ENCODE results near the gene GALNS.

Gene GALNS

DNA sequence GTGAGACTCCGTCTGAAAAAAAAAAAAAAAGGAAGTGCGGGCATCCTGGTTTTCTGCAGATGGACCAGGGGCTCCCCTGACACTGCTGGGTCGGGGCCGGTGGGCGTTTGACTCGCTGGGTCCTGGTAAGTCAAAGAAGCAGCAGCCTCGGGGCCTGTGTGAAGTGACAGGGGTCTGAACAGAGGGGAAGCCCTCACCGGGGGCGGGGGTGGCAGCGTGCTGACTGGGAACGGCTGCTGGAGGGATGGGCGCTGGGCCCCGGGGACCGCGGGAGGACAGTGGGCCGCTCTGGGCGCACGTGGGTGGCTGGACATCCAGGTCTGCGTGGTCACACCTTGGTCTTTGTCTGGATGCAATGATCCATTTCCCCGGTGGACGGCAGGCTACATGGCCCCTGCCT, 8.2 kb downstream of the GALNS start:
- H3K9ac ChIP-seq (ENCODE audit: low read depth, low read length) = no peak overlapping the region
- no peaks in the 10 kb centered on the region for H3K27me3 ChIP-seq (ENCODE audit: control insufficient read depth, insufficient read depth, low read length)
- no peaks in the 10 kb centered on the region for H3K9me3 ChIP-seq (replicated peaks; ENCODE audit: low read length)
- H3K4me3 ChIP-seq (ENCODE audit: low read length) = no peak overlapping the region
- H3K36me3 ChIP-seq (ENCODE audit: insufficient read depth, low read length) = no peaks in the 10 kb centered on the region
- no peak overlapping the region for H3K4me2 ChIP-seq (ENCODE audit: low read length)
- no peaks in the 10 kb centered on the region for H3K4me1 ChIP-seq (ENCODE audit: control insufficient read depth, insufficient read depth, low read length)

DNA sequence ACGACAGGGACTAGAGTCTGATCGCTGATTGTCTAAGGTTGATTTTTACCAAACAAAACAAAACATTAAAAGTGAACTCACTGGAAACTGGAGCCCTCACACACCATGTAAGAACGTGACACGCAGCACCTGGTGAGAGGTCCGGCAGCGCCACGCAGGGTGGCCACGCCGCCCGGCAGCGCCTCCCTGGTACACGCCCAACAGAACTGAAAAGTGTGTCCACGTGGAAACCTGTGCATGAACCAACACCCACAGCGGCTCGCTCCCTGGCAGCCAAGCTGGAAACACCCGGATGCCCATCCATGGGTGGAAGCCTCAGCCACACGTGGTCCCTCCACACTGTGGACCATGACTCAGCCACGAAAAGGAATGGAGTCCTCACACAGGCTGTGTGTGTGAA, 9.1 kb downstream of the GALNS start:
- Histone ChIP-seq H3K4me3 (ENCODE audit: low read length) (no peak overlapping the region), H3K9ac (ENCODE audit: low read depth, low read length) (no peak overlapping the region), H3K9me3 (replicated peaks; ENCODE audit: low read length) (no peaks in the 10 kb centered on the region), H3K4me1 (ENCODE audit: control insufficient read depth, insufficient read depth, low read length) (no peaks in the 10 kb centered on the region), H3K4me2 (ENCODE audit: low read length) (no peak overlapping the region), H3K27me3 (ENCODE audit: control insufficient read depth, insufficient read depth, low read length) (no peaks in the 10 kb centered on the region), H3K36me3 (ENCODE audit: insufficient read depth, low read length) (no peaks in the 10 kb centered on the region)

DNA sequence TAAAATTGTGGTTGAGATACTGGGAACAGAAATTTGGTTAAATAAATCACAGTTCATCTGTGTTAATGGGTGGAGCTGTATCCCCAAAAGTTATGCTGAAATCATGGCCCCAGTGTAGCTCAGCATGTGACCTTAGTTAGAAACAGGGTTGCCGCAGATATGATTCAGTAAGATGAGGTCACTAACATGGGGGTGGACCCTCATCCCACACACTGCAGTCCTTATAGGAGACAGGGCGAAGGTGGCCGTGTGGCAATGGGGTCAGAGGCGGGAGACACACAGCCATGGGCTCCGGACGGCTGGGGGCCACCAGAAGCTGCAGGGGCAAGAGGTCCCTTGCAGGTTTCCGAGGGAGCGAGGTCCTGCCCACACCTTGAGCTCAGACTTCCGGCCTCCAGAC, 10.7 kb downstream of the GALNS start:
- Histone ChIP-seq H3K9me3 (replicated peaks; ENCODE audit: low read length) (no peaks in the 10 kb centered on the region), H3K4me2 (ENCODE audit: low read length) (no peak overlapping the region), H3K4me1 (ENCODE audit: control insufficient read depth, insufficient read depth, low read length) (no peaks in the 10 kb centered on the region)

DNA sequence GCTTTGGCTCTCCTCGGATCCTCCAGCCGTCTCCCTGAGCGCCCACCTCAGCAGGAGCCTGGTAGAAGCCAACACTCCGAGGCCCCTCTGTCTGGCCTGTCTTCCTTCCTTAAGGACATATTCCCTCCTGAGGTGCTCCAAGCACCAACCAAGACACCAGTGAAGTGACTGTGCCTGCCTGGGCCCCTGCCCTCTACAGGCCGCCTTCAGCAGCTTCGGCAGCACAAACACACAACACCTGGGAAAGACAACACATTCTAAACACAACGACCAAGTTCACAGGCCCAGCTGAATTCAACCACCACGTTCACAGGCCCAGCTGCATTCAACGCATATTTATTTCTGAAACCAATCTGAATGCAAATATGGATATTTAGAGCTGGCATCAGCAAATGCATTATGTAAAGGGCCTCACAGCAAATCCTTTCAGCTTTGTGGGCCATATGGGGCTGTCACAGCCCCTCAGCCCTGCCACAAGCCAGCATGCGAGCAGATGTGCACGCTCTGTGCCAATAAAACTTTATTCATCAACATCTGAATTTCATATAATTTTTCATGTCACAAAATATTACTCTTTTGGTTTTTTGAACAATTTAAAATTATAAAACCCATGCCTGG, 12.2 kb downstream of the GALNS start:
- peaks cover 8% of the 10 kb centered on the region for H3K36me3 ChIP-seq (ENCODE audit: insufficient read depth, low read length)
- no peak overlapping the region for H3K4me3 ChIP-seq (ENCODE audit: low read length)
- no peaks in the 10 kb centered on the region for H3K27me3 ChIP-seq (ENCODE audit: control insufficient read depth, insufficient read depth, low read length)
- H3K4me1 ChIP-seq (ENCODE audit: control insufficient read depth, insufficient read depth, low read length) = no peaks in the 10 kb centered on the region
- no peak overlapping the region for H3K4me2 ChIP-seq (ENCODE audit: low read length)
- no peaks in the 10 kb centered on the region for H3K9me3 ChIP-seq (replicated peaks; ENCODE audit: low read length)
- no peak overlapping the region for H3K9ac ChIP-seq (ENCODE audit: low read depth, low read length)

More for the DNA sequence above, 10.7 kb downstream of the GALNS start:
- Histone ChIP-seq H3K36me3 (ENCODE audit: insufficient read depth, low read length) (no peaks in the 10 kb centered on the region), H3K27me3 (ENCODE audit: control insufficient read depth, insufficient read depth, low read length) (no peaks in the 10 kb centered on the region), H3K9ac (ENCODE audit: low read depth, low read length) (no peak overlapping the region), H3K4me3 (ENCODE audit: low read length) (no peak overlapping the region)

DNA sequence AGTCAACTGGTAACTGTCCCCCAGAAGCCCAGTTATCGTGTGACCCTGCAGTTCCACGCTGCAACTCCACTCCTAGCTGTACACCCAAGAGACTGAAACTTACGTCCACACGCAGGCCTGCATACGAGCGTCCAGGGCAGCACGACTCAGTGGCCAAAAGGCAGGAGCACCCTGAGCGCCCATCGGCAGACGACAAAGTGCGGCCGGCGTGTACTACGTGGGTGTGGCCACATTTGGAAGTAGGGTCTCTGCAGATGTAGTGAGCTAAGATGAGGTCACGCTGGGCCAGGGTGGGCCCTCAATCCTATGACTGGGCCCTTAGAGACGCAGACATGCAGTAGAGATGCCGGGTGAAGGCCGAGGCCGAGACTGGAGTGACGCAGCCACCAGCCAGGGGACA, 13.5 kb downstream of the GALNS start:
- Histone ChIP-seq H3K9ac (ENCODE audit: low read depth, low read length) (no peak overlapping the region), H3K4me1 (ENCODE audit: control insufficient read depth, insufficient read depth, low read length) (no peaks in the 10 kb centered on the region), H3K4me2 (ENCODE audit: low read length) (no peak overlapping the region), H3K27me3 (ENCODE audit: control insufficient read depth, insufficient read depth, low read length) (no peaks in the 10 kb centered on the region), H3K4me3 (ENCODE audit: low read length) (no peak overlapping the region), H3K36me3 (ENCODE audit: insufficient read depth, low read length) (peaks cover 13% of the 10 kb centered on the region), H3K9me3 (replicated peaks; ENCODE audit: low read length) (no peaks in the 10 kb centered on the region)

DNA sequence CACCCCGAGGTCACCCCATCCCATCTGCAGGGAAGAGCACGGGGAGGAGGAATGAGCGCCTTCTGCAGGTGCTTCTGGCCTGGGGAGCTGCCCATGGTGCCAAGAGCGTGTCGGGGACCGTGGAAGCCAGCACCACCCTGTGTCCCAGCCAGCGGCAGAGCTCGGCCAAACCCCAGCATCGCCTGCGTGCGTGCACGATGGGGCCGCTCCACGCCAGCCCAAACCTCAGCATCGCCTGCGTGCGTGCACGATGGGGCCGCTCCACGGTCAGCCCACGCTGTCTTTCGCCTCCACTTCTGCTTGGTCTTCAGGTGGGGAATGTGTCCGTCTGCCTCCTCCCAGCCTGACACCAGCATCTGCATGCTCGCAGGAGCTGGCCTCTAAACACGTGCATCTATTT, 13.9 kb downstream of the GALNS start:
- Histone ChIP-seq H3K36me3 (ENCODE audit: insufficient read depth, low read length) (peaks cover 17% of the 10 kb centered on the region), H3K9ac (ENCODE audit: low read depth, low read length) (no peak overlapping the region), H3K4me2 (ENCODE audit: low read length) (no peak overlapping the region)

DNA sequence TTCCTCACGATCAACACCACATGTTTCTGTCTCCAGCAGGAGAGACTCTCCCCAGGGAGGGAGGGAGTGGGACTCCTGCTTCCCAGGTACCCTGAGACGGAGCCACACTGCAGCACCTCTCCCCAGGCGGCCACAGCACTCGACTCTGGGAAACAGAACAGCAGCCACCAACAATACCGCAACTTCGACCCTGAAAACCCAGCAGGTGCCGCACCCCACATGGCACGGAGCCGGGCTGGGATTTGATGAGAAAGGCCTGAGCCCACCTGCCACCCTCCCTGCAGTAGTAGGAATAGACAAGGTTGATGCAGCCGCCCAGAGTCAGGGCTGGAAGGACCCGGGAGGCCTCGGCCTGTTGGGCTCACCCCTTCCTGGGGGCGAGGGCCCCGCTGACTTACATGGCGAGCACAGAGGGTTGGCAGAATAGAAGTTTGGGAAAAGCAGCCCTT, 14.4 kb downstream of the GALNS start:
- Histone ChIP-seq H3K4me1 (ENCODE audit: control insufficient read depth, insufficient read depth, low read length) (no peaks in the 10 kb centered on the region), H3K4me3 (ENCODE audit: low read length) (no peak overlapping the region), H3K27me3 (ENCODE audit: control insufficient read depth, insufficient read depth, low read length) (no peaks in the 10 kb centered on the region), H3K9me3 (replicated peaks; ENCODE audit: low read length) (no peaks in the 10 kb centered on the region), H3K9ac (ENCODE audit: low read depth, low read length) (no peak overlapping the region), H3K4me2 (ENCODE audit: low read length) (no peak overlapping the region), H3K36me3 (ENCODE audit: insufficient read depth, low read length) (peaks cover 18% of the 10 kb centered on the region)

More for the DNA sequence above, 13.9 kb downstream of the GALNS start:
- H3K4me1 ChIP-seq (ENCODE audit: control insufficient read depth, insufficient read depth, low read length) = no peaks in the 10 kb centered on the region
- no peaks in the 10 kb centered on the region for H3K27me3 ChIP-seq (ENCODE audit: control insufficient read depth, insufficient read depth, low read length)
- H3K9me3 ChIP-seq (replicated peaks; ENCODE audit: low read length) = no peaks in the 10 kb centered on the region
- no peak overlapping the region for H3K4me3 ChIP-seq (ENCODE audit: low read length)

DNA sequence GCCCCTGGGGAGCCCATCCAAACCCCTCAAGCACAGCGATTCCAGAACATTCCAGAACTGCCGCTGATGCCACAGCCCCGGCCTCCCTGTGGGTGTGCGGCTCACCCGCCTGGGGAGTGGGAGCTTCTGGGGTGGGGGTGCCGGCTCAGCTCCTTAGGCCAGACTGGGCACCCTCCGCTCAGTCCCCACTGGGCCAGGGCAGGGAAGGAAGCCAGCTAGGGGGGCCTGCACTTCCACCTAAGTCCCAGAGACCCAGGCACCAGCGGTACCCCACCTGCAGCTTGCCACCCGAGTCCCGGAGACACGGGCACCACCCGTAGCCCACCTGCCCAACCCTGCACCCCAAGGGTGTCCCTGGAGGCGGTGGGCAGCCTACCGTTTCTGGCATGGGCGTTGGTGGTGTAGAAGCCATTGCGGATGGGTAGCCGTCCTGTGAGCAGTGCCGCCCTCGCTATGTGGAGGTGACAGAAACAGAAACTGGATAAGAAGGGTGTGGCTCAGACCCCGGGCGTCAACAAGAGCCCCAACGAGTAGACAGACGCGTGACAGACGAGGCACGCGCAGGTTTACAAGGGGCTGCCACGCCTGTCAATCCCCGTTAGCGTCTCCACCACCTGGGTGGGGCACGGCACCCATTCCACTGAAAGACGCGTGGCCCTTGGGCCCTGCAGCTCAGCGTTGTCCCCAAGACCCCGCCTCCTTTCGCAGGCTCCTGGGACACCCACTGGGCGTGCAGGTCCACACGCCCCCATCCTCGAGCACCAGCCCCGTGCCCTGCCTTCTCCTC, 15.0 kb downstream of the GALNS start:
- no peaks in the 10 kb centered on the region for H3K4me1 ChIP-seq (ENCODE audit: control insufficient read depth, insufficient read depth, low read length)
- H3K9me3 ChIP-seq (replicated peaks; ENCODE audit: low read length) = no peaks in the 10 kb centered on the region
- no peak overlapping the region for H3K4me2 ChIP-seq (ENCODE audit: low read length)
- no peaks in the 10 kb centered on the region for H3K27me3 ChIP-seq (ENCODE audit: control insufficient read depth, insufficient read depth, low read length)
- no peak overlapping the region for H3K4me3 ChIP-seq (ENCODE audit: low read length)
- H3K9ac ChIP-seq (ENCODE audit: low read depth, low read length) = no peak overlapping the region
- H3K36me3 ChIP-seq (ENCODE audit: insufficient read depth, low read length) = peaks cover 18% of the 10 kb centered on the region

DNA sequence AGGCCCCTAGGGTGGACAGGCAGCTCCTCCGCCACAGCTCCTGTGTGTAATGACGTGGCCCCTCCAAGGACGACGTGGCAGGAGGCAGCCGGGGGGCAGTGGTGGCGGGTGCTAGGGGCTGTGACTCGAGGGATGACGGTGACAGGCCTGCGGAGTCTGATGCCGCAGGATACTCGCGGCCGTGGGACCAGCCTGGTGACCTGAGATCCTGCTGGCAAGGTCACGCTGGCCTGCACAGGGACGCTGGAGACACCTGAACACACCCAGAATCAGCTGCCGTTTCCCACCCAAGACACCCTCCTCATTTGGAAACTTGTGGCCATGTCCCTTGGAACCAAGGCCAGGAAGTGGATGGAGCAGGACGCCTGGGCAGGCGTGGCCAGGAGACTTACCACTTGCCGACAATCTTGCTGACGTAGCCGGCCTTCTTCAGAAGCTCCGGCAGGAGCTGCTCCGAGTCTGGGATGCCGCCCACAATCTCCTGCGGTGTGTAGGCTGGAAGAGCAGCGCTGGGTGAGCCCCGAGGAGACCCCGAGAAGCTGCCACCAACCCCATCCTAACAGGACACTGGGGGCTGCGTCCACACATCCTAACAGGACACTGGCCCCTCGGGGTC, 16.0 kb downstream of the GALNS start:
- Histone ChIP-seq H3K27me3 (ENCODE audit: control insufficient read depth, insufficient read depth, low read length) (no peaks in the 10 kb centered on the region), H3K9me3 (replicated peaks; ENCODE audit: low read length) (no peaks in the 10 kb centered on the region), H3K9ac (ENCODE audit: low read depth, low read length) (no peak overlapping the region), H3K36me3 (ENCODE audit: insufficient read depth, low read length) (peaks cover 18% of the 10 kb centered on the region), H3K4me2 (ENCODE audit: low read length) (no peak overlapping the region), H3K4me1 (ENCODE audit: control insufficient read depth, insufficient read depth, low read length) (no peaks in the 10 kb centered on the region), H3K4me3 (ENCODE audit: low read length) (no peak overlapping the region)

DNA sequence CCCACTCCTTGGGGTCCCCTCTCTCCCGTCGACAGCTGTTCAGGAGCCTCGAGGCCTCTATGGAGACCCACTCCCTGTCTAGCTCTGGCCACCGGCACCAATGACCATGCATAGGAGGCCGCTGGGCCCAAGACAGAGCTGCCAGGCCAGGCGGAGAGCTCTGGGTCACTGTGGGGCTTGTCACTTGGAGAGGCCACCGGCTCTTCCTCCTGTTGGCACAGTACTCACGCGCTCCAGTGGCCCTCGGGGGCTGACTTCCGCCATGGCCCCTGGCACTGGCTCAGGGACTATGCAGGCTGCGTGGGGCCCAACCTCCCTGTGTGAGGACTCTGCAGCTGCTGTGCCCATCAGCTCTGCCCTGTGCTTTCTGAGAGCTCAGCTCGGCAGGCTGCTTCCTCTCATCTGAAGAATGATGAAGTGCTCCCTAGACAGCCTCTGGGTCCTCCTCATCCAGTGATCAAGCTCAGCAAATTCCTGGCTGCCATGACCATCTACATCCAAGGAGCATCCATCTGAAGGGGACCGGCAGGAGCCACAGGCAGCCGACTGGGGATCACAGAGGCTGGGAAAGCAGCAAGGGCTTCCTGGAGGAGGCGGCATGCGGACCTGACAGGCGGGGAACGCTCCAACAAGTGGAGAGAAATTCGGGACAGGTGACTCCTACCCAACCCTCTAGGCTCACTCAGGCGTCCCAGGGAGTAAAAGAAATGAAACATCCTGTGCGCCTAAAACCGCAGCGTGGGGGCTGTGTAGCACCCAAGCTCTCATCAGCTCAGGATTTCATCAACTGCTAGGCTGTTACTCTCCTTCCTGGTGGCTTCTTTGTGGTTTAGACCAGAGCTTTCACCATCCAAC, 16.8 kb downstream of the GALNS start:
- Histone ChIP-seq H3K9me3 (replicated peaks; ENCODE audit: low read length) (no peaks in the 10 kb centered on the region), H3K4me2 (ENCODE audit: low read length) (no peak overlapping the region), H3K4me1 (ENCODE audit: control insufficient read depth, insufficient read depth, low read length) (no peaks in the 10 kb centered on the region), H3K27me3 (ENCODE audit: control insufficient read depth, insufficient read depth, low read length) (no peaks in the 10 kb centered on the region), H3K9ac (ENCODE audit: low read depth, low read length) (no peak overlapping the region), H3K4me3 (ENCODE audit: low read length) (no peak overlapping the region), H3K36me3 (ENCODE audit: insufficient read depth, low read length) (peaks cover 24% of the 10 kb centered on the region)

DNA sequence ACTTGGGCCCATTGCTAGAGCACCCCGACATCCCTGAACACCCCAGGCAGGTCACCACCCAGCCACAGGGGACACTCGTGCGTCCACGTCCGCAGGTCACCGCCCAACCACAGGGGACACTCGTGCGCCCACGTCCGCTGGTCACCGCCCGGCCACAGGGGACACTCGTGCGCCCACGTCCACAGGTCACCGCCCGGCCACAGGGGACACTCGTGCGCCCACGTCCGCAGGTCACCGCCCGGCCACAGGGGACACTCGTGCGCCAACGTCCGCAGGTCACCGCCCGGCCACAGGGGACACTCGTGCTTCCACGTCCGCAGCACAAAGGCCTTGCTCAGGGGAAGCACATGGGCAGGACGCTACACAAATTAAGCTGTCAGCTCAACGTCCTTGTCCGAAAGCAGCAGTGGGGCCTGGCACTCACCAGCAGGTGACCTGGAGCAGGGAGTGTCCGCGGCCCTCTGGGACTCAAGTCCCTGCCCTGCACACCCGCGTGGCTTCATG, 17.7 kb downstream of the GALNS start:
- no peak overlapping the region for H3K4me3 ChIP-seq (ENCODE audit: low read length)
- peaks cover 28% of the 10 kb centered on the region for H3K36me3 ChIP-seq (ENCODE audit: insufficient read depth, low read length)
- H3K9ac ChIP-seq (ENCODE audit: low read depth, low read length) = no peak overlapping the region
- no peaks in the 10 kb centered on the region for H3K27me3 ChIP-seq (ENCODE audit: control insufficient read depth, insufficient read depth, low read length)
- H3K4me2 ChIP-seq (ENCODE audit: low read length) = no peak overlapping the region
- no peaks in the 10 kb centered on the region for H3K4me1 ChIP-seq (ENCODE audit: control insufficient read depth, insufficient read depth, low read length)
- H3K9me3 ChIP-seq (replicated peaks; ENCODE audit: low read length) = no peaks in the 10 kb centered on the region
